ENCODE results near the gene ZW10.

ZW10 gene

GRCh38 chr11:113752932-113753331 is 20.6 kb downstream of the ZW10 start:
- Histone ChIP-seq H3K4me2 (no peak overlapping the region), H3K4me1 (ENCODE audit: low read depth, poor library complexity, severe bottlenecking) (no peaks in the 10 kb centered on the region), H3K4me3 (IDR thresholded peaks at IDR 0.05; ENCODE audit: insufficient read depth, low read depth, low read length) (no peak overlapping the region), H3K36me3 (ENCODE audit: insufficient read depth) (no peaks in the 10 kb centered on the region), H3K27ac (no peak overlapping the region), H3K79me2 (ENCODE audit: insufficient read depth, low read depth) (no peaks in the 10 kb centered on the region), H3K9ac (no peak overlapping the region), H3K27me3 (ENCODE audit: insufficient read depth, low read depth) (no peaks in the 10 kb centered on the region), H4K20me1 (ENCODE audit: insufficient read depth) (no peaks in the 10 kb centered on the region), H2AFZ (ENCODE audit: low read depth) (no peak overlapping the region)
- no peak for TF ChIP-seq CTCF (conservative IDR thresholded peaks at IDR 0.05; ENCODE audit: low read depth, low read length)

DNA sequence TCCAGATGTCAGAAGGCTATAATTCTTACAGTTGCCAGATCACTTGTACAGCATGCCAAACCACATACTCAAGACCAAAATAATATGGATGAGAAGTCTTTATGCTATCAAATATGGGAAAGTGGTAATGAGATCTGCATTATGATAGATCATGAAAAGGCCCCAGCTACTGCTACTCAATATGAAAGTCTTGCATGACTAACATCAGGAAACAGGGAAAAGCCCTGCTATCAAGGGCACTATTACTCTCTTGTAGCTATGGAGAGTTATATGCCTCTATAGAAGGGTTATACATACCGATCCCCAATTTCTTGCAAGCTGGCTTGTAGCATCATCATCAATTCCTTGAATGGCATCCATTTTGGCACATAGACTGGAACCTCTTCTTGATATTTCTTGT is 37.2 kb downstream of the ZW10 start:
- Histone ChIP-seq H3K4me1 (ENCODE audit: low read depth, poor library complexity, severe bottlenecking) (no peaks in the 10 kb centered on the region), H3K4me2 (no peak overlapping the region), H3K4me3 (IDR thresholded peaks at IDR 0.05; ENCODE audit: insufficient read depth, low read depth, low read length) (no peak overlapping the region), H3K79me2 (ENCODE audit: insufficient read depth, low read depth) (no peaks in the 10 kb centered on the region), H3K27ac (no peak overlapping the region), H3K27me3 (ENCODE audit: insufficient read depth, low read depth) (no peaks in the 10 kb centered on the region), H2AFZ (ENCODE audit: low read depth) (no peak overlapping the region), H4K20me1 (ENCODE audit: insufficient read depth) (no peaks in the 10 kb centered on the region), H3K36me3 (ENCODE audit: insufficient read depth) (no peaks in the 10 kb centered on the region), H3K9ac (no peak overlapping the region)
- no peak for TF ChIP-seq CTCF (conservative IDR thresholded peaks at IDR 0.05; ENCODE audit: low read depth, low read length)

DNA sequence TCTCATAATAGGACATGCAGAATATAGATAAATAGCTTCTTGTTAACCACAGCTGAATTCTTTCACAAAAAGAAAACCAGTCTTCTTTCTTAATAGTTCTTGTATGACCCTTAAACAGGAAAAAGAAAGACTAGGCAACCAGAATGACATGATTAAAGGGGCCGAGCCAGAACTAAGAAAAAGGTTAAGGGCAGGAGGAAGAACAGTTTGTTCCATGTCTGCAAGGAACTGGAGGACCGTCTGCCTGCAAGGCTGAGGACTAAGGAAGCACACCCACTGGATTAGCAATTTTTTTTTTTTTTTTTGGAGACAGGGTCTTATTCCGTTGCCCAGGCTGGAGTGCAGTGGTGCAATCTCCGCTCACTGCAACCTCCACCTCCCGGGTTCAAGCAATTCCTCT is 41.4 kb downstream of the ZW10 start:
- Histone ChIP-seq H3K4me3 (IDR thresholded peaks at IDR 0.05; ENCODE audit: insufficient read depth, low read depth, low read length) (no peak overlapping the region), H3K79me2 (ENCODE audit: insufficient read depth, low read depth) (no peaks in the 10 kb centered on the region), H2AFZ (ENCODE audit: low read depth) (no peak overlapping the region), H3K4me2 (no peak overlapping the region), H3K4me1 (ENCODE audit: low read depth, poor library complexity, severe bottlenecking) (no peaks in the 10 kb centered on the region), H3K9ac (no peak overlapping the region), H3K27me3 (ENCODE audit: insufficient read depth, low read depth) (no peaks in the 10 kb centered on the region), H3K36me3 (ENCODE audit: insufficient read depth) (no peaks in the 10 kb centered on the region), H4K20me1 (ENCODE audit: insufficient read depth) (no peaks in the 10 kb centered on the region), H3K27ac (no peak overlapping the region)
- TF ChIP-seq CTCF (conservative IDR thresholded peaks at IDR 0.05; ENCODE audit: low read depth, low read length): no peak

- Histone ChIP-seq H3K79me2 (ENCODE audit: insufficient read depth, low read depth) (no peaks in the 10 kb centered on the region), H3K9ac (no peak overlapping the region), H3K27ac (no peak overlapping the region), H3K4me1 (ENCODE audit: low read depth, poor library complexity, severe bottlenecking) (no peaks in the 10 kb centered on the region), H3K36me3 (ENCODE audit: insufficient read depth) (no peaks in the 10 kb centered on the region), H2AFZ (ENCODE audit: low read depth) (no peak overlapping the region), H3K4me3 (IDR thresholded peaks at IDR 0.05; ENCODE audit: insufficient read depth, low read depth, low read length) (no peak overlapping the region), H3K27me3 (ENCODE audit: insufficient read depth, low read depth) (no peaks in the 10 kb centered on the region), H3K4me2 (no peak overlapping the region), H4K20me1 (ENCODE audit: insufficient read depth) (no peaks in the 10 kb centered on the region)
- no peak for TF ChIP-seq CTCF (conservative IDR thresholded peaks at IDR 0.05; ENCODE audit: low read depth, low read length)
Measured at GRCh38 chr11:113730887-113731726, 42.4 kb downstream of the ZW10 start.
